ENCODE results near the gene INSRR. TPM values are rescaled to one million over a fixed set of nuclear protein-coding genes. Genes with fewer than 3 reads are reported as not detected.

Gene INSRR
- total RNA-seq, 1 donor from 2014 or later = 2.9 TPM

- Histone ChIP-seq H3K9me3 (no peaks in the 10 kb centered on the region), H3K4me3 (no peak within 1 kb of the TSS), H3K36me3 (no peaks in the 10 kb centered on the region), H3K27me3 (no peaks in the 10 kb centered on the region), H3K4me1 (peaks cover 4 to 11% of the 10 kb centered on the region in 2 donors), H3K27ac (peak within 1 kb of the TSS in 1 of 2 donors; percentile 59)
- DNase-seq (ENCODE audit: low spot score in 2 of 2) = peak; percentile 55 to 82
- TF ChIP-seq, protein P1, sequence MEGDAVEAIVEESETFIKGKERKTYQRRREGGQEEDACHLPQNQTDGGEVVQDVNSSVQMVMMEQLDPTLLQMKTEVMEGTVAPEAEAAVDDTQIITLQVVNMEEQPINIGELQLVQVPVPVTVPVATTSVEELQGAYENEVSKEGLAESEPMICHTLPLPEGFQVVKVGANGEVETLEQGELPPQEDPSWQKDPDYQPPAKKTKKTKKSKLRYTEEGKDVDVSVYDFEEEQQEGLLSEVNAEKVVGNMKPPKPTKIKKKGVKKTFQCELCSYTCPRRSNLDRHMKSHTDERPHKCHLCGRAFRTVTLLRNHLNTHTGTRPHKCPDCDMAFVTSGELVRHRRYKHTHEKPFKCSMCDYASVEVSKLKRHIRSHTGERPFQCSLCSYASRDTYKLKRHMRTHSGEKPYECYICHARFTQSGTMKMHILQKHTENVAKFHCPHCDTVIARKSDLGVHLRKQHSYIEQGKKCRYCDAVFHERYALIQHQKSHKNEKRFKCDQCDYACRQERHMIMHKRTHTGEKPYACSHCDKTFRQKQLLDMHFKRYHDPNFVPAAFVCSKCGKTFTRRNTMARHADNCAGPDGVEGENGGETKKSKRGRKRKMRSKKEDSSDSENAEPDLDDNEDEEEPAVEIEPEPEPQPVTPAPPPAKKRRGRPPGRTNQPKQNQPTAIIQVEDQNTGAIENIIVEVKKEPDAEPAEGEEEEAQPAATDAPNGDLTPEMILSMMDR (IDR thresholded peaks at IDR 0.05) = no peak
- intact Hi-C loops (cut with DNase I) = no loop called here
These were observed 42.2 kb downstream of the INSRR start, which contains the start of gene SH2D2A for GRCh38 chr1:156816561-156817328. Gene SH2D2A, minus strand, starts transcription at chr1:156816848. Its CDS starts 140 bp downstream, at chr1:156816708.

GRCh38 chr1:156815961-156816422 lies 42.9 kb downstream of the INSRR start:
- Histone ChIP-seq H3K4me3 (no peak overlapping the region), H3K27ac (peak overlapping the region in 1 of 2 donors; percentile 59), H3K4me1 (peaks cover 4 to 11% of the 10 kb centered on the region in 2 donors), H3K27me3 (no peaks in the 10 kb centered on the region), H3K36me3 (no peaks in the 10 kb centered on the region), H3K9me3 (no peaks in the 10 kb centered on the region)
- intact Hi-C loops (cut with DNase I) = no loop called here
- no peak for DNase-seq (ENCODE audit: low spot score in 2 of 2)
- TF ChIP-seq, protein P1 (IDR thresholded peaks at IDR 0.05) = no peak

DNA sequence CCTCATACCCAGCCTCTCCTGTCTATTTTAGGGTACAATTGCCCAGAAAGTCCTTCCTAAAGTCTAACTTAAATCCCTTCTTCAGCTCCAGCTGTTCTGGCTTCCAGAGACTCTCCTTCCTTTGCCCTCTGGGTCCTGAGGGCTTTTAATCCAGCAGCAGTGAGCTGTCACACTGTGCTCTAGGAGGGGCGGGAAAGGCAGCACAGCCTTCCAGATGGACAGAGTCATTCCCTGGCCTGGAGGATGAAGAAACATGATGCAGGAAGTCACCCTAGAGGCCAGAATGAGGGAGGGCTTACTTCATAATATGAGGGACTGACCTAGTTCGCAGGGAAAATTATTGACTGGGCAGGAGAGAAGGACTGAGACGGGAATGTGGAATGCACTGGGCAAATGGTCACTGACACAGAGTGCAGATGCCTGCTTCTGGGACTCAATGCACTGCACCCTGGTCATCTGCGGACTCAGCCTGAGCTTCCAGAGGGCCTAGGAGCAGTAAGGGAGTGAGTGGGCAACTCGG lies 43.5 kb downstream of the INSRR start:
- Histone ChIP-seq H3K27me3 (no peaks in the 10 kb centered on the region), H3K4me1 (peaks cover 4 to 11% of the 10 kb centered on the region in 2 donors), H3K27ac (peak overlapping the region; percentile 38 to 56), H3K36me3 (no peaks in the 10 kb centered on the region), H3K9me3 (no peaks in the 10 kb centered on the region), H3K4me3 (no peak overlapping the region)
- TF ChIP-seq, protein P1 (IDR thresholded peaks at IDR 0.05) = no peak
- peak in 1 of 2 donors; percentile 71 for DNase-seq (ENCODE audit: low spot score in 2 of 2)
- intact Hi-C loops (cut with DNase I) = no loop called here

- TF ChIP-seq, protein P1 (IDR thresholded peaks at IDR 0.05) = no peak
- Histone ChIP-seq H3K4me1 (peaks cover 4 to 11% of the 10 kb centered on the region in 2 donors), H3K36me3 (no peaks in the 10 kb centered on the region), H3K9me3 (no peaks in the 10 kb centered on the region), H3K4me3 (peak overlapping the region in 1 of 2 donors; percentile 68), H3K27ac (peak overlapping the region; percentile 38 to 56), H3K27me3 (no peaks in the 10 kb centered on the region)
- DNase-seq (ENCODE audit: low spot score in 2 of 2) = no peak
- intact Hi-C loops (cut with DNase I) = no loop called here
These were observed 44.2 kb downstream of the INSRR start for GRCh38 chr1:156814571-156815260.

- no peak overlapping the region for H3K27ac ChIP-seq
- intact Hi-C loops (cut with DNase I) = no loop called here
- peak in 1 of 2 donors; percentile 76 for DNase-seq (ENCODE audit: low spot score in 2 of 2)
- H3K4me3 ChIP-seq = peak overlapping the region; percentile 57 to 68
- no peaks in the 10 kb centered on the region for H3K27me3 ChIP-seq
- peaks cover 4 to 11% of the 10 kb centered on the region in 2 donors for H3K4me1 ChIP-seq
- no peaks in the 10 kb centered on the region for H3K9me3 ChIP-seq
- H3K36me3 ChIP-seq = no peaks in the 10 kb centered on the region
- TF ChIP-seq, protein P1 (IDR thresholded peaks at IDR 0.05) = peak; percentile 53 to 69 (median 57)
These were observed 45.0 kb downstream of the INSRR start for GRCh38 chr1:156813750-156814570.
